ENCODE measurements around the gene IL25. TPM values are rescaled to one million over a fixed set of nuclear protein-coding genes. Genes with fewer than 3 reads are reported as not detected.

IL25 gene
- total RNA-seq, 1 donor from 2014 or later = not detected

DNA sequence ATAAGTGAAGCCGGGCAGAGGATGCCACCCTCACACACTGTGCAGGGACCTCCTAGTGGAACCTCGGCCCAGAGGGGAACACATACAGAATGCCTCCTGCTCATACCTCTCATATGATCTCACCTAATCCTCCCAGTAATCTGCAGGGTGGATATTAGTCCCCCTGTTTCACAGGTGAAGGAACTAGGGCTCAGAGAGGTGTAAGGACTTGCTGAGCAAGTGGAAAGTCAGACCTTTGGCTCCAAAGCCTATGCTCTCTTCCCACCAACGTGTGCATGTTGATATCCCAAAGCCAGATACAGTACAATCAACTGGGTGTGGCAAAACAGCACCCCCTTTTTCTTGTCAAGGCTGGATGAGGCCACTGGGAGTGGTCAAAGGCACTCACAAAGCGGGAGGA is 31.3 kb downstream of the IL25 start:
- peaks cover 16% of the 10 kb centered on the region for H3K4me1 Mint-ChIP-seq
- POLR2A ChIA-PET = no interaction called here
- no peaks in the 10 kb centered on the region for H3K9me3 Mint-ChIP-seq
- H3K36me3 Mint-ChIP-seq (ENCODE audit: low read depth) = no peaks in the 10 kb centered on the region
- peaks cover 37% of the 10 kb centered on the region for H3K27me3 Mint-ChIP-seq
- no peak overlapping the region for H3K4me3 Mint-ChIP-seq
- DNase-seq (no peak), ATAC-seq (ENCODE audit: low read depth) (no peak)
- TF ChIP-seq, protein P1, sequence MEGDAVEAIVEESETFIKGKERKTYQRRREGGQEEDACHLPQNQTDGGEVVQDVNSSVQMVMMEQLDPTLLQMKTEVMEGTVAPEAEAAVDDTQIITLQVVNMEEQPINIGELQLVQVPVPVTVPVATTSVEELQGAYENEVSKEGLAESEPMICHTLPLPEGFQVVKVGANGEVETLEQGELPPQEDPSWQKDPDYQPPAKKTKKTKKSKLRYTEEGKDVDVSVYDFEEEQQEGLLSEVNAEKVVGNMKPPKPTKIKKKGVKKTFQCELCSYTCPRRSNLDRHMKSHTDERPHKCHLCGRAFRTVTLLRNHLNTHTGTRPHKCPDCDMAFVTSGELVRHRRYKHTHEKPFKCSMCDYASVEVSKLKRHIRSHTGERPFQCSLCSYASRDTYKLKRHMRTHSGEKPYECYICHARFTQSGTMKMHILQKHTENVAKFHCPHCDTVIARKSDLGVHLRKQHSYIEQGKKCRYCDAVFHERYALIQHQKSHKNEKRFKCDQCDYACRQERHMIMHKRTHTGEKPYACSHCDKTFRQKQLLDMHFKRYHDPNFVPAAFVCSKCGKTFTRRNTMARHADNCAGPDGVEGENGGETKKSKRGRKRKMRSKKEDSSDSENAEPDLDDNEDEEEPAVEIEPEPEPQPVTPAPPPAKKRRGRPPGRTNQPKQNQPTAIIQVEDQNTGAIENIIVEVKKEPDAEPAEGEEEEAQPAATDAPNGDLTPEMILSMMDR (IDR thresholded peaks at IDR 0.05) = no peak
- H3K27ac Mint-ChIP-seq = no peak overlapping the region
- CTCF ChIA-PET = no interaction called here
- intact Hi-C loops (cut with micrococcal nuclease) = no loop called here

DNA sequence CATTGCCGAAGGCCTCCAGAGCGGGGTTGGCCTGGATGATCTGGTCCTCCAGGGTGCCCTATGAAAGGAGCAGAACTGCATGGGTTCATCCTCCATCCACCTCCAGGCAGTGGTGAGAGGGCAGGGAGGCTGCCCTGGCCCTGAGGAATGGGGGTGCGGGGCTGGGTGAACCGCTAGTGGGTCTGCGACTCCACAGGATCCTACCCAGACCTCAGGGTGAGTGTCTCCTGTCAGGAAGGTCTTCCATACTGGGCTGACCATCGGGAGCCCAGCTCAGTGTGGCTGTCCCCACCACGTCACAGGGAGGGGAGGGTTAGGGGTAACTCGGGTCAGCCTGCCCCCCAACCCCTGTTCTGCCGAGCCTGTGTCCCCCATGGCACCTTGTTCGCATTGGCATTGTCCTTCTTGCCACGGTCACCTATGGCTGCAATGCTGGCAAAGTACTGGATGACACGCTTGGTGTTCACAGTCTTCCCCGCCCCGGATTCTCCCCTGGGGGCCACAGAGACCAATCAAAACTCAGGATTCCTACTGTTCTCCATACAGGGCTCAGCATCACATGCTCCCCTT is 31.8 kb downstream of the IL25 start:
- H3K4me1 Mint-ChIP-seq = peaks cover 16% of the 10 kb centered on the region
- no peaks in the 10 kb centered on the region for H3K9me3 Mint-ChIP-seq
- TF ChIP-seq, protein P1 (IDR thresholded peaks at IDR 0.05) = no peak
- ChIA-PET CTCF (no interaction called here), POLR2A (no interaction called here)
- no peak overlapping the region for H3K27ac Mint-ChIP-seq
- intact Hi-C loops (cut with micrococcal nuclease) = no loop called here
- DNase-seq (no peak), ATAC-seq (ENCODE audit: low read depth) (no peak)
- H3K27me3 Mint-ChIP-seq = peaks cover 40% of the 10 kb centered on the region
- H3K36me3 Mint-ChIP-seq (ENCODE audit: low read depth) = no peaks in the 10 kb centered on the region
- H3K4me3 Mint-ChIP-seq = no peak overlapping the region

DNA sequence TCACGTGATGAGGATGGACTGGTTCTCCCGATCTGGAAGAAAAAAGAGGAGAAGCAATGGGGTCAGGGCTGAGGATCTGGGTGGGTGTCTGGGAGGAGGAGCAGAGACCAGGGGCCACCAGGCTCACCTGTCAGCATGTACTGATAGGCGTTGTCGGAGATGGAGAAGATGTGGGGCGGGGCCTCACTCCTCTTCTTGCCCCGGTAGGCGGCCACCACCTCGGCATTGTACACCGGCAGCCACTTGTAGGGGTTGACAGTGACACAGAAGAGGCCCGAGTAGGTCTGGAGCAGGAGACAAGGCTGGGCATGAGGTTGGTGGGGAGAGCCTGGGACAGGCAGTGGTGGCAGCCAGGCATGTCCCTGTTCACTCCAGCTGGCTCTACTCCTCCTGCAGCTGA is 32.5 kb downstream of the IL25 start:
- no peaks in the 10 kb centered on the region for H3K36me3 Mint-ChIP-seq (ENCODE audit: low read depth)
- H3K27ac Mint-ChIP-seq = no peak overlapping the region
- peaks cover 41% of the 10 kb centered on the region for H3K27me3 Mint-ChIP-seq
- H3K4me1 Mint-ChIP-seq = peaks cover 16% of the 10 kb centered on the region
- POLR2A ChIA-PET = no interaction called here
- intact Hi-C loops (cut with micrococcal nuclease) = no loop called here
- H3K4me3 Mint-ChIP-seq = no peak overlapping the region
- CTCF ChIA-PET = no interaction called here
- no peak for DNase-seq
- ATAC-seq (ENCODE audit: low read depth) = no peak
- no peaks in the 10 kb centered on the region for H3K9me3 Mint-ChIP-seq
- TF ChIP-seq, protein P1 (IDR thresholded peaks at IDR 0.05) = no peak

DNA sequence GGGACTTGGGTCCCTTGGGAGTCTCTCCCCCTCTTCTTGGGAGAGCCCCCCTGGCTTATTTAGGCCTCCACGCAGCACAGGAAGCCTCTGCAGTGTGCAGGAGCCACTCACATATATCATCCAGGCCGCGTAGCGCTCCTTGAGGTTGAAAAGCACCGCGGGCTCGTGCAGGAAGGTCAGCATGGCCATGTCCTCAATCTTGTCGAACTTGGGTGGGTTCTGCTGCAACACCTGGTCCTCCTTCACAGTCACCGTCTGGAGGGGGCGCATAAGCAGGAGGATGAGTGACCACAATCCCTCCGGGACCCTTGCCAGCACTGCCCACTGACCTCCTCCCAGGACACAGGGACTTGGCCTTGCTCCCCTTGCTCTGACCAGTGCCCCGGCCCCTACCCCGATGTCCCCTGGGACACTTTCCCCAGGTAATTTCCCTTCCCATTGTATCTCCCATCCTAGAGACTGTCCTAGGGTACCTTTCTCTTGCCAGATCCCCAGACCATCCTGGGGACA is 33.0 kb downstream of the IL25 start:
- Mint-ChIP-seq H3K27ac (no peak overlapping the region), H3K4me3 (no peak overlapping the region)
- POLR2A ChIA-PET = no interaction called here

DNA sequence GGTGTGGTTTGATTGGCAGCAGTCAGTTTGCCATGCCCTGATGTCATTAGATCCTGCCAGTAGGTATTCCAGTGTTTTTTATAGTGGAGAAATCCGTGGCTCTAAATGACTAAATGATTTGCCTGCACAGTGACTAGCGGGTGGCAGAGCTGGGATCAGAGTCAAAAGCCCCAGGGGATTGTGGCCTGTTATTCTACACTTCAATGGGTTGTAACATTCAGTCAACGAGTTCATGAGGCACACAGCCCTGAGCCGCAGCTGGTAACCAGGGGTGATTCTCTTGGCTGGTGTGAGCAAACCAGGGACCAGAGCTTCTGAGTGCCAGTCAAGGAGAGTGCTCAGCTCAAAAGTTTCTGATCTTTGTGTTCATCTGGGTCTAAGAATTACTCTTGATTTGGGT is 33.6 kb downstream of the IL25 start:
- TF ChIP-seq, protein P1 (IDR thresholded peaks at IDR 0.05) = no peak
- Mint-ChIP-seq H3K27me3 (peaks cover 52% of the 10 kb centered on the region), H3K27ac (no peak overlapping the region), H3K4me3 (no peak overlapping the region), H3K9me3 (no peaks in the 10 kb centered on the region), H3K4me1 (peaks cover 16% of the 10 kb centered on the region), H3K36me3 (ENCODE audit: low read depth) (no peaks in the 10 kb centered on the region)
- DNase-seq (no peak), ATAC-seq (ENCODE audit: low read depth) (peak; percentile 95)
- intact Hi-C loops (cut with micrococcal nuclease) = no loop called here
- ChIA-PET POLR2A (no interaction called here), CTCF (no interaction called here)

More for the DNA sequence above, 33.0 kb downstream of the IL25 start:
- Mint-ChIP-seq H3K4me1 (peaks cover 16% of the 10 kb centered on the region), H3K36me3 (ENCODE audit: low read depth) (no peaks in the 10 kb centered on the region), H3K27me3 (peaks cover 46% of the 10 kb centered on the region), H3K9me3 (no peaks in the 10 kb centered on the region)
- DNase-seq (no peak), ATAC-seq (ENCODE audit: low read depth) (no peak)
- CTCF ChIA-PET = no interaction called here
- TF ChIP-seq, protein P1 (IDR thresholded peaks at IDR 0.05) = no peak
- intact Hi-C loops (cut with micrococcal nuclease) = no loop called here

Measured in activated B cell treated with CpG ODN at 0.5 μM for 24 hours (primary cell).